Left lung (tissue), 10 donors: Measurements from ENCODE around the gene CACNA1H. TPM values are rescaled to one million over a fixed set of nuclear protein-coding genes. Genes with fewer than 3 reads are reported as not detected.

Experiments
- ATAC-seq: fragments of 200-7000 bp; cut with Tn5 transposase; one replicate; pipeline ENCODE4 v1.9.1; 2020; ENCODE audit warnings: moderate library complexity
- DNase-seq, 4 donors: peaks; one replicate each; pipeline ENCODE4 v3.0.0-alpha.2; 2013 to 2020
- H3K27ac ChIP-seq, 2 donors: fragments of 200-600 bp; sonication (generic) in 1 of 2; one replicate each; pipeline versions ENCODE4 v1.5.0 to v1.8.0; 2020 to 2021
- H3K27me3 ChIP-seq, 2 donors: fragments of 200-600 bp; sonication (generic) in 1 of 2; one replicate each; pipeline versions ENCODE4 v1.5.0 to v1.8.0; 2020 to 2021
- H3K36me3 ChIP-seq, 2 donors: fragments of 200-600 bp; sonication (generic) in 1 of 2; one replicate each; pipeline versions ENCODE4 v1.5.0 to v1.8.0; 2020 to 2021
- H3K4me1 ChIP-seq, 2 donors: fragments of 200-600 bp; one replicate each; pipeline ENCODE4 v1.8.0; 2021
- H3K4me3 ChIP-seq, 2 donors: fragments of 200-600 bp; sonication (generic) in 1 of 2; one replicate each; pipeline versions ENCODE4 v1.5.0 to v1.8.0; 2020 to 2021; ENCODE audit warnings: mild to moderate bottlenecking in 1 of 2
- H3K9me3 ChIP-seq, 2 donors: fragments of 200-600 bp; sonication (generic) in 1 of 2; one replicate each; pipeline versions ENCODE4 v1.5.0 to v1.8.0; 2020 to 2021
- CTCF ChIP-seq, 2 donors: fragments of 200-600 bp; sonication (generic) in 1 of 2; IDR thresholded peaks; one replicate each; pipeline versions ENCODE4 v1.5.0 to v1.8.0; 2021; ENCODE audit warnings: antibody characterized with exemption in 2 of 2
- intact Hi-C, 2 donors: fragments of 100-400 bp; cut with DNase I; formaldehyde crosslinking; loops; one replicate each; pipeline versions ENCODE4 v1.11.2 to v1.14.2; 2022
- polyA plus RNA-seq, 6 donors: library from polyadenylated mRNA; unstranded; fragments of 120-200 nt; gene quantifications; one replicate each; pipeline ENCODE4 v1.2.1, GENCODE V29; 2013; ENCODE audit not compliant: insufficient read length in 6 of 6
- total RNA-seq, 2 donors: library from RNA; stranded (reverse); fragmentation: NEBNext Ultra II Directional; extraction: Animal tissue kit (Norgen Biotek cat#: 25700); gene quantifications; one replicate each; pipeline ENCODE4 v1.2.1, GENCODE V29; 2021
- donor health status: DM: no; HTN: yes; CAD: no.
- donor health status: DM: no; HTN: no; CAD: no.

The CACNA1H gene
- total and polyA plus RNA-seq, 8 donors, result 3.4 to 14.0 (median 7.1) TPM

GRCh38 chr16:1162701-1163566 is 10.0 kb downstream of the CACNA1H start:
- Histone ChIP-seq H3K4me1 (peaks cover 0 to 8% of the 10 kb centered on the region in 2 donors), H3K27ac (no peak overlapping the region), H3K27me3 (peaks cover 35 to 98% of the 10 kb centered on the region in 2 donors), H3K4me3 (no peak overlapping the region), H3K9me3 (no peaks in the 10 kb centered on the region), H3K36me3 (no peaks in the 10 kb centered on the region)
- no peak for TF ChIP-seq CTCF (IDR thresholded peaks at IDR 0.05)
- DNase-seq, result no peak
- intact Hi-C loops, result no loop called here
- no peak for ATAC-seq

GRCh38 chr16:1163567-1164055 is 10.7 kb downstream of the CACNA1H start:
- intact Hi-C loops, result no loop called here
- TF ChIP-seq CTCF (IDR thresholded peaks at IDR 0.05), result no peak
- Histone ChIP-seq H3K4me1 (peaks cover 0 to 8% of the 10 kb centered on the region in 2 donors), H3K4me3 (no peak overlapping the region), H3K27me3 (peaks cover 28 to 98% of the 10 kb centered on the region in 2 donors), H3K27ac (no peak overlapping the region), H3K9me3 (no peaks in the 10 kb centered on the region), H3K36me3 (no peaks in the 10 kb centered on the region)
- ATAC-seq (no peak), DNase-seq (no peak)

GRCh38 chr16:1164382-1164781 is 11.5 kb downstream of the CACNA1H start:
- Histone ChIP-seq H3K27ac (no peak overlapping the region), H3K27me3 (peaks cover 20 to 96% of the 10 kb centered on the region in 2 donors), H3K9me3 (no peaks in the 10 kb centered on the region), H3K4me1 (peaks cover 0 to 7% of the 10 kb centered on the region in 2 donors), H3K4me3 (no peak overlapping the region), H3K36me3 (no peaks in the 10 kb centered on the region)
- no peak for ATAC-seq
- no peak for TF ChIP-seq CTCF (IDR thresholded peaks at IDR 0.05)
- intact Hi-C loops, result no loop called here
- no peak for DNase-seq

- intact Hi-C loops, result no loop called here
- no peaks in the 10 kb centered on the region for H3K36me3 ChIP-seq
- ATAC-seq, result no peak
- H3K27ac ChIP-seq, result no peak overlapping the region
- H3K9me3 ChIP-seq, result no peaks in the 10 kb centered on the region
- no peak for DNase-seq
- H3K4me3 ChIP-seq, result no peak overlapping the region
- H3K27me3 ChIP-seq, result peaks cover 14 to 96% of the 10 kb centered on the region in 2 donors
- peaks cover 0 to 1% of the 10 kb centered on the region in 2 donors for H3K4me1 ChIP-seq
- no peak for TF ChIP-seq CTCF (IDR thresholded peaks at IDR 0.05)
Measured at GRCh38 chr16:1164975-1165374, 12.1 kb downstream of the CACNA1H start.

GRCh38 chr16:1165511-1165910 is 12.6 kb downstream of the CACNA1H start:
- Histone ChIP-seq H3K36me3 (no peaks in the 10 kb centered on the region), H3K27ac (no peak overlapping the region), H3K4me1 (no peaks in the 10 kb centered on the region), H3K9me3 (no peaks in the 10 kb centered on the region), H3K27me3 (peaks cover 9 to 96% of the 10 kb centered on the region in 2 donors), H3K4me3 (no peak overlapping the region)
- intact Hi-C loops, result no loop called here
- DNase-seq, result no peak
- no peak for TF ChIP-seq CTCF (IDR thresholded peaks at IDR 0.05)
- no peak for ATAC-seq
